Peyer's patch (tissue), 4 donors: ENCODE data around the gene PAM16. TPM values are rescaled to one million over a fixed set of nuclear protein-coding genes. Genes with fewer than 3 reads are reported as not detected.

ENCODE experiments used
- DNase-seq, 3 donors: peaks; one replicate each; pipeline ENCODE4 v3.0.0-alpha.2; 2017 to 2019
- H3K27ac ChIP-seq, 4 donors: fragments of 200-600 bp; sonication (generic); one replicate each; pipeline ENCODE4 v1.5.1; 2016 to 2019
- H3K27me3 ChIP-seq, 2 donors: fragments of 200-600 bp; sonication (generic); one replicate each; pipeline ENCODE4 v1.5.1; 2019
- H3K36me3 ChIP-seq, 3 donors: fragments of 200-600 bp; sonication (generic); one replicate each; pipeline ENCODE4 v1.5.1; 2016 to 2019
- H3K4me1 ChIP-seq, 4 donors: fragments of 200-600 bp; sonication (generic); one replicate each; pipeline ENCODE4 v1.5.1; 2016 to 2019
- H3K4me3 ChIP-seq, 4 donors: fragments of 200-600 bp; sonication (generic); 1 replicate in 3 of 4; 2 replicates in 1 of 4; pipeline ENCODE4 v1.5.1; 2016 to 2019; ENCODE audit warnings: mild to moderate bottlenecking in 1 of 4
- H3K9me3 ChIP-seq, 4 donors: fragments of 200-600 bp; sonication (generic); one replicate each; pipeline ENCODE4 v1.5.1; 2016 to 2019; ENCODE audit warnings: mild to moderate bottlenecking in 1 of 4
- CTCF ChIP-seq, 6 experiments: fragments of 450-650 bp in 4 of 6; fragments of 200-600 bp in 2 of 6; sonication (generic) in 1 of 6; IDR thresholded peaks; one replicate each; pipeline ENCODE4 v1.5.1; 2017 to 2019; ENCODE audit warnings: antibody characterized with exemption in 6 of 6, mild to moderate bottlenecking in 3 of 6, moderate library complexity in 1 of 6
- POLR2A ChIP-seq, 2 donors: fragments of 450-650 bp; IDR thresholded peaks; one replicate each; pipeline ENCODE4 v1.5.1; 2017; ENCODE audit warnings: antibody characterized with exemption in 2 of 2, mild to moderate bottlenecking in 2 of 2, moderate library complexity in 2 of 2
- total RNA-seq, 4 donors: library from RNA; depleted of rRNA; stranded (reverse); fragments of >200 nt; gene quantifications; one replicate each; pipeline ENCODE4 v1.1.0, GENCODE V29; 2016

The PAM16 gene
- total RNA-seq, 4 donors from 2014 or later, result 18.2 to 61.4 (median 49.3) TPM

GRCh38 chr16:4370570-4371356, 19.6 kb upstream of the PAM16 start:
- TF ChIP-seq POLR2A (IDR thresholded peaks at IDR 0.05), result no peak
- no peak for TF ChIP-seq CTCF (IDR thresholded peaks at IDR 0.05)
- peaks cover 0 to 17% (median 0%) of the 10 kb centered on the region in 3 donors for H3K36me3 ChIP-seq

GRCh38 chr16:4370151-4370550, 19.0 kb upstream of the PAM16 start:
- Histone ChIP-seq H3K4me1 (peaks cover 0 to 55% (median 12%) of the 10 kb centered on the region in 4 donors), H3K27ac (peak overlapping the region; percentile 40 to 84 (median 76)), H3K4me3 (no peak overlapping the region), H3K9me3 (no peaks in the 10 kb centered on the region), H3K36me3 (peaks cover 0 to 23% (median 0%) of the 10 kb centered on the region in 3 donors), H3K27me3 (no peaks in the 10 kb centered on the region)
- no peak for DNase-seq
- TF ChIP-seq POLR2A (IDR thresholded peaks at IDR 0.05), result no peak
- no peak for TF ChIP-seq CTCF (IDR thresholded peaks at IDR 0.05)

More at GRCh38 chr16:4370570-4371356, 19.6 kb upstream of the PAM16 start:
- DNase-seq, result peak in 2 of 3 donors; percentile 29 to 70
- Histone ChIP-seq H3K4me3 (no peak overlapping the region), H3K27ac (peak overlapping the region; percentile 40 to 84 (median 76)), H3K9me3 (no peaks in the 10 kb centered on the region), H3K4me1 (peaks cover 0 to 59% (median 12%) of the 10 kb centered on the region in 4 donors), H3K27me3 (no peaks in the 10 kb centered on the region)

GRCh38 chr16:4369007-4369733, 18.0 kb upstream of the PAM16 start:
- no peaks in the 10 kb centered on the region for H3K9me3 ChIP-seq
- TF ChIP-seq CTCF (IDR thresholded peaks at IDR 0.05) (no peak), POLR2A (IDR thresholded peaks at IDR 0.05) (no peak)
- H3K36me3 ChIP-seq, result peaks cover 0 to 33% (median 0%) of the 10 kb centered on the region in 3 donors
- no peak overlapping the region for H3K4me3 ChIP-seq
- no peak for DNase-seq
- no peaks in the 10 kb centered on the region for H3K27me3 ChIP-seq
- H3K27ac ChIP-seq, result peak overlapping the region in 3 of 4 donors; percentile 46 to 84 (median 72)
- H3K4me1 ChIP-seq, result peaks cover 0 to 45% (median 12%) of the 10 kb centered on the region in 4 donors

- Histone ChIP-seq H3K4me1 (peaks cover 0 to 28% (median 5%) of the 10 kb centered on the region in 4 donors), H3K27ac (no peak overlapping the region), H3K9me3 (no peaks in the 10 kb centered on the region), H3K27me3 (no peaks in the 10 kb centered on the region), H3K4me3 (no peak overlapping the region), H3K36me3 (peaks cover 0 to 51% (median 0%) of the 10 kb centered on the region in 3 donors)
- TF ChIP-seq CTCF (IDR thresholded peaks at IDR 0.05), result no peak
- TF ChIP-seq POLR2A (IDR thresholded peaks at IDR 0.05), result no peak
- no peak for DNase-seq
These were observed 16.3 kb upstream of the PAM16 start for GRCh38 chr16:4367393-4367856.

GRCh38 chr16:4366016-4366415, 14.9 kb upstream of the PAM16 start:
- Histone ChIP-seq H3K9me3 (no peaks in the 10 kb centered on the region), H3K27ac (no peak overlapping the region), H3K4me1 (peaks cover 0 to 18% (median 0%) of the 10 kb centered on the region in 4 donors), H3K4me3 (no peak overlapping the region), H3K27me3 (no peaks in the 10 kb centered on the region), H3K36me3 (peaks cover 0 to 65% (median 0%) of the 10 kb centered on the region in 3 donors)
- DNase-seq, result no peak
- TF ChIP-seq CTCF (IDR thresholded peaks at IDR 0.05) (no peak), POLR2A (IDR thresholded peaks at IDR 0.05) (no peak)
